GM23248 (cell line): ENCODE results near the gene CREB3L1. TPM values are rescaled to one million over a fixed set of nuclear protein-coding genes. Genes with fewer than 3 reads are reported as not detected.

Source experiments
- DNase-seq: peaks from one replicate; pipeline ENCODE4 v3.0.0-alpha.2; 2015
- H2AFZ ChIP-seq: fragments of 200-600 bp; sonication (generic); 2 replicates; pipeline ENCODE4 v1.6.1; 2016; ENCODE audit warnings: antibody characterized with exemption
- H3F3A ChIP-seq: fragments of 200-600 bp; sonication (generic); 2 replicates; pipeline ENCODE4 v1.6.1; 2016; ENCODE audit warnings: mild to moderate bottlenecking, antibody characterized with exemption, mixed run types; ENCODE audit not compliant: insufficient read depth
- H3K27ac ChIP-seq: fragments of 200-600 bp; sonication (generic); 2 replicates; pipeline ENCODE4 v1.5.1; 2016; ENCODE audit warnings: mild to moderate bottlenecking
- H3K27me3 ChIP-seq: fragments of 200-600 bp; sonication (generic); replicated peaks from 2 replicates; pipeline ENCODE4 v1.6.1; 2016; ENCODE audit warnings: mild to moderate bottlenecking; ENCODE audit not compliant: insufficient read depth
- H3K36me3 ChIP-seq: fragments of 200-600 bp; sonication (generic); 2 replicates; pipeline ENCODE4 v1.6.1; 2016; ENCODE audit warnings: low read depth, mild to moderate bottlenecking
- H3K4me1 ChIP-seq: fragments of 200-600 bp; sonication (generic); 2 replicates; pipeline ENCODE4 v1.6.1; 2016; ENCODE audit warnings: mild to moderate bottlenecking; ENCODE audit not compliant: insufficient read depth
- H3K4me2 ChIP-seq: fragments of 200-600 bp; sonication (generic); one replicate; pipeline ENCODE4 v1.6.1; 2016; ENCODE audit warnings: mild to moderate bottlenecking; ENCODE audit not compliant: unreplicated experiment
- H3K4me3 ChIP-seq: fragments of 200-600 bp; sonication (generic); 2 replicates; pipeline ENCODE4 v1.5.1; 2016; ENCODE audit warnings: mild to moderate bottlenecking
- H3K79me2 ChIP-seq: fragments of 200-600 bp; sonication (generic); 2 replicates; pipeline ENCODE4 v1.6.1; 2016; ENCODE audit warnings: mild to moderate bottlenecking; ENCODE audit not compliant: insufficient read depth
- H3K9ac ChIP-seq: fragments of 200-600 bp; sonication (generic); 2 replicates; pipeline ENCODE4 v1.6.1; 2016; ENCODE audit warnings: mild to moderate bottlenecking
- H3K9me2 ChIP-seq: fragments of 200-600 bp; sonication (generic); 2 replicates; pipeline ENCODE4 v1.6.1; 2016; ENCODE audit warnings: mixed run types, mild to moderate bottlenecking, moderate library complexity; ENCODE audit not compliant: insufficient read depth
- H3K9me3 ChIP-seq: fragments of 200-600 bp; sonication (generic); one replicate; pipeline ENCODE4 v1.6.1; 2017; ENCODE audit warnings: low read depth
- H4K20me1 ChIP-seq: fragments of 200-600 bp; sonication (generic); 2 replicates; pipeline ENCODE4 v1.6.0; 2016; ENCODE audit not compliant: insufficient read depth
- EZH2 ChIP-seq: fragments of 200-600 bp; sonication (generic); IDR thresholded peaks from 2 replicates; pipeline ENCODE4 v1.6.1; 2018; ENCODE audit warnings: antibody characterized with exemption, mild to moderate bottlenecking; ENCODE audit not compliant: insufficient read depth, poor library complexity, severe bottlenecking
- EZH2phosphoT487 ChIP-seq: fragments of 200-600 bp; sonication (generic); IDR thresholded peaks from 2 replicates; pipeline ENCODE4 v1.6.1; 2018; ENCODE audit warnings: antibody characterized with exemption, moderate library complexity, mild to moderate bottlenecking, low read depth; ENCODE audit not compliant: insufficient read depth
- WGBS, 2 experiments: methylation state at CpG; one replicate each; pipeline ENCODE4 v1.1.6; 2015 to 2017; ENCODE audit warnings: low lambda C conversion rate in 2 of 2, low coverage in 1 of 2; ENCODE audit errors: missing lambda C conversion rate in 2 of 2; 5-methylcytosine and 5-hydroxymethylcytosine counted together
- in situ Hi-C: fragments of 300-500 bp; cut with MboI; formaldehyde crosslinking; loops from 2 replicates; pipeline ENCODE4 v1.15.0; 2020
- polyA plus RNA-seq: library from polyadenylated mRNA; unstranded; fragments of >200 nt; fragmentation: Nextera tagmentation; extraction: Ambion mirVana; gene quantifications from 2 replicates; pipeline ENCODE4 v1.2.1, GENCODE V29; 2016
- total RNA-seq: library from RNA; depleted of rRNA; stranded (reverse); fragments of >200 nt; shearing (Covaris generic); gene quantifications from 2 replicates; pipeline ENCODE4 v1.2.3, GENCODE V29; 2014

The CREB3L1 gene
- total and polyA plus RNA-seq, 2 experiments from 2014 or later, result 37.7 to 146 TPM

GRCh38 chr11:46295312-46296058 lies 18.0 kb downstream of the CREB3L1 start:
- peaks cover 89% of the 10 kb centered on the region for H3K4me1 ChIP-seq
- H3K4me3 ChIP-seq, result peak overlapping the region; percentile 68
- no peaks in the 10 kb centered on the region for H4K20me1 ChIP-seq
- H3K27ac ChIP-seq, result peak overlapping the region; percentile 99
- no peaks in the 10 kb centered on the region for H3K36me3 ChIP-seq
- H3K27me3 ChIP-seq, result no peaks in the 10 kb centered on the region
- WGBS, 2 experiments, result 1 to 2% methylated on average over 38 to 58 of the region's 61 CpGs
- TF ChIP-seq EZH2phosphoT487 (no peak), EZH2 (no peak)
- in situ Hi-C loops, result no loop called here
- peak; percentile 93 for DNase-seq
- H3K79me2 ChIP-seq, result peaks cover 70% of the 10 kb centered on the region
- peaks cover 70% of the 10 kb centered on the region for H3F3A ChIP-seq
- no peak overlapping the region for H2AFZ ChIP-seq
- H3K4me2 ChIP-seq, result peak overlapping the region; percentile 84
- H3K9me2 ChIP-seq, result no peaks in the 10 kb centered on the region
- no peaks in the 10 kb centered on the region for H3K9me3 ChIP-seq
- peak overlapping the region; percentile 90 for H3K9ac ChIP-seq

GRCh38 chr11:46296059-46296527 lies 18.6 kb downstream of the CREB3L1 start:
- H3K27me3 ChIP-seq, result no peaks in the 10 kb centered on the region
- DNase-seq, result peak; percentile 46
- H2AFZ ChIP-seq, result no peak overlapping the region
- in situ Hi-C loops, result no loop called here
- H4K20me1 ChIP-seq, result no peaks in the 10 kb centered on the region
- no peak for TF ChIP-seq EZH2phosphoT487
- H3K4me3 ChIP-seq, result peak overlapping the region; percentile 68
- peaks cover 69% of the 10 kb centered on the region for H3K79me2 ChIP-seq
- peak overlapping the region; percentile 84 for H3K4me2 ChIP-seq
- H3K36me3 ChIP-seq, result 0 out of 2 replicates have a peak, but pooled peaks cover 2% of the 10 kb centered on the region
- H3K4me1 ChIP-seq, result peaks cover 84% of the 10 kb centered on the region
- H3K27ac ChIP-seq, result peak overlapping the region; percentile 99
- H3K9me2 ChIP-seq, result no peaks in the 10 kb centered on the region
- H3K9me3 ChIP-seq, result no peaks in the 10 kb centered on the region
- peak overlapping the region; percentile 90 for H3K9ac ChIP-seq
- peaks cover 68% of the 10 kb centered on the region for H3F3A ChIP-seq
- WGBS, 2 experiments, result 9 to 10% methylated on average over 15 to 18 of the region's 18 CpGs

DNA sequence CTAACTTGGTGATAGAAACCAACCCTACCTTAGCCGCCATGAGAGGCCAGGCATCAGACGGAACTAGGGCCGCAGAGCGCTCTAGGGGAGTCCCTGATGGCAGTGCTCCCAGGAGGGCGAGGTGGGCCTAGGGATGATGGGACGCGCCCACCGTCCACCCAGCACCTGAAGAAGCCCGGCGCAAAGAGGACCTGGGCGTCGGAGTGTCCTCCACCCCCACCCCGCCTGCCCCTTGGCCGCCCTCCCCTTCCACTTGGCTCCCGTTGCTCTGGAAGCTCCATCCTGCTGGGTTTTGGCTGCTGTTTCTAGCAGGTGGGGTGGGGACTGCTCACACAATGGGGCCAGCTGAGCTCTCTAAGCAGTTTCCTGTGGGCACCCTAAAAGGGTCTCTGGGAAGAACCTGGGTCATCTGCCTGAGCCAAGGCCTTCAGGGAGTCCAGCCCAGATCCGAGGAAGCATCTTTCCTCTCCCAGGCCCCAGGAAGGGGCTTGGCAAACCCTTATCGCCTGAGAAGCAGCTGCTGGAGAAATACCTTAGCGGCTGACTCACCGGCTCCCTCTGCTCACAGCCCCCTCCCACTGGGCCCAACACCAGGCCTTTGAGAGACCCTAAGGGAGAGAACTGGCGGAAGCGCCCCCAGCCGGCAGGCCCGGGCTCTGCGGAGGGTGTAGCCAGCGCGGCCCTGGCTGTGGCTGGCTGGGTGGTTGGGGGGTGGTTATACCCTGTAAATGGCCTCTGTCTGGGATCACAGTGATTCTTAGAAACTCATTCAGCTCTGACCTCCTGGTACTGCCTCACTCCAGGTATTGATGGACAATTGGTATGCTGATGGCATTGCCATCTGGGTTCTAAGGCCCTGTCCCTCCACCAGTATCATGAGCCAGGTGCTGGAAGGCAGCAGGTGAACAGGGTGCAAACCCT lies 19.3 kb downstream of the CREB3L1 start:
- DNase-seq, result peak; percentile 83

GRCh38 chr11:46298699-46299433 lies 21.4 kb downstream of the CREB3L1 start:
- Histone ChIP-seq H3K79me2 (peaks cover 80% of the 10 kb centered on the region), H3K9ac (peak overlapping the region; percentile 51)

More for the DNA sequence above, 19.3 kb downstream of the CREB3L1 start:
- Histone ChIP-seq H3K9me2 (no peaks in the 10 kb centered on the region), H3K4me2 (peak overlapping the region; percentile 84), H3K27me3 (no peaks in the 10 kb centered on the region), H2AFZ (no peak overlapping the region), H4K20me1 (no peaks in the 10 kb centered on the region), H3K36me3 (0 out of 2 replicates have a peak, but pooled peaks cover 4% of the 10 kb centered on the region), H3K79me2 (peaks cover 74% of the 10 kb centered on the region), H3K9ac (peak overlapping the region; percentile 90), H3K4me3 (peak overlapping the region; percentile 68), H3K9me3 (no peaks in the 10 kb centered on the region), H3K4me1 (peaks cover 78% of the 10 kb centered on the region), H3K27ac (peak overlapping the region; percentile 99), H3F3A (peaks cover 68% of the 10 kb centered on the region)
- TF ChIP-seq EZH2phosphoT487, result no peak
- no peak for TF ChIP-seq EZH2
- in situ Hi-C loops, result no loop called here
- WGBS, 2 experiments, result 22 to 32% methylated on average over 18 to 25 of the region's 26 CpGs

More at GRCh38 chr11:46298699-46299433, 21.4 kb downstream of the CREB3L1 start:
- TF ChIP-seq EZH2, result no peak
- no peak for TF ChIP-seq EZH2phosphoT487
- Histone ChIP-seq H4K20me1 (no peaks in the 10 kb centered on the region), H3K4me1 (peaks cover 58% of the 10 kb centered on the region), H3F3A (peaks cover 58% of the 10 kb centered on the region), H2AFZ (no peak overlapping the region), H3K27ac (peak overlapping the region; percentile 99), H3K27me3 (no peaks in the 10 kb centered on the region), H3K36me3 (peaks cover 15% of the 10 kb centered on the region; the same call in 1 of the 2 replicates), H3K9me3 (no peaks in the 10 kb centered on the region), H3K4me2 (peak overlapping the region; percentile 63), H3K4me3 (peak overlapping the region; percentile 45), H3K9me2 (no peaks in the 10 kb centered on the region)
- 3 to 5% methylated on average over 8 of the region's 8 CpGs for WGBS, 2 experiments
- DNase-seq, result peak; percentile 93
- in situ Hi-C loops, result no loop called here
